OCI-LY1 (cell line): ENCODE measurements around the gene PAFAH1B1.

ENCODE experiments used
- H2AFZ ChIP-seq: fragments of 200-600 bp; sonication (generic), shearing (Covaris generic); 2 replicates; pipeline ENCODE4 v1.6.0; 2014; ENCODE audit warnings: antibody characterized with exemption, mild to moderate bottlenecking, low read length
- H3F3A ChIP-seq: fragments of 200-600 bp; sonication (generic), shearing (Covaris generic); 2 replicates; pipeline ENCODE4 v1.6.0; 2014; ENCODE audit warnings: mild to moderate bottlenecking, antibody characterized with exemption, low read length, moderate library complexity; ENCODE audit not compliant: insufficient read depth
- H3K27ac ChIP-seq: fragments of 200-600 bp; sonication (generic); 2 replicates; pipeline ENCODE4 v1.5.1; 2014; ENCODE audit warnings: low read length, mixed run types, mild to moderate bottlenecking, low read depth; ENCODE audit not compliant: poor library complexity, severe bottlenecking
- H3K27me3 ChIP-seq: fragments of 200-600 bp; sonication (generic); 2 replicates; pipeline ENCODE4 v1.6.0; 2014; ENCODE audit warnings: antibody characterized with exemption, mild to moderate bottlenecking, low read length, moderate library complexity; ENCODE audit not compliant: insufficient read depth
- H3K36me3 ChIP-seq: fragments of 200-600 bp; sonication (generic); 2 replicates; pipeline ENCODE4 v1.6.1; 2014; ENCODE audit warnings: mild to moderate bottlenecking, antibody characterized with exemption, low read length, moderate library complexity, mixed read lengths; ENCODE audit not compliant: insufficient read depth
- H3K4me1 ChIP-seq: fragments of 200-600 bp; sonication (generic); 2 replicates; pipeline ENCODE4 v1.5.1; 2014; ENCODE audit warnings: mild to moderate bottlenecking, low read length, moderate library complexity; ENCODE audit not compliant: insufficient read depth, severe bottlenecking
- H3K4me2 ChIP-seq: fragments of 200-600 bp; sonication (generic), shearing (Covaris generic); 2 replicates; pipeline ENCODE4 v1.6.1; 2014; ENCODE audit warnings: low read length
- H3K4me3 ChIP-seq: fragments of 200-600 bp; sonication (generic); 2 replicates; pipeline ENCODE4 v1.5.1; 2014; ENCODE audit warnings: low read length, low read depth, mild to moderate bottlenecking, mixed read lengths; ENCODE audit not compliant: poor library complexity, severe bottlenecking
- H3K79me2 ChIP-seq: fragments of 200-600 bp; shearing (Covaris generic); 2 replicates; pipeline ENCODE4 v1.6.1; 2016; ENCODE audit warnings: mixed run types, low read length, mixed read lengths; ENCODE audit not compliant: insufficient read depth
- H3K9ac ChIP-seq: fragments of 200-600 bp; sonication (generic), shearing (Covaris generic); 2 replicates; pipeline ENCODE4 v1.6.1; 2014; ENCODE audit warnings: mild to moderate bottlenecking, low read length, mixed read lengths
- H3K9me2 ChIP-seq: fragments of 200-600 bp; sonication (generic), shearing (Covaris generic); 2 replicates; pipeline ENCODE4 v1.6.1; 2014; ENCODE audit warnings: low read depth, mild to moderate bottlenecking, low read length, mixed read lengths
- H3K9me3 ChIP-seq: fragments of 200-600 bp; shearing (Covaris generic); 2 replicates; pipeline ENCODE4 v1.6.1; 2014; ENCODE audit warnings: low read length, mixed read lengths
- H4K20me1 ChIP-seq: fragments of 200-600 bp; sonication (generic), shearing (Covaris generic); 2 replicates; pipeline ENCODE4 v1.6.0; 2016; ENCODE audit warnings: mild to moderate bottlenecking, low read length; ENCODE audit not compliant: insufficient read depth
- EZH2 ChIP-seq: fragments of 200-600 bp; sonication (generic), shearing (Covaris generic); IDR thresholded peaks from 2 replicates; pipeline ENCODE4 v1.8.0; 2017; ENCODE audit warnings: borderline replicate concordance, mixed run types, mild to moderate bottlenecking, antibody characterized with exemption, low read length, moderate library complexity, mixed read lengths
- TF ChIP-seq, protein P1 (sequence below): fragments of 200-600 bp; sonication (generic), shearing (Covaris generic); IDR thresholded peaks from 2 replicates; pipeline ENCODE4 v1.5.1; 2017; ENCODE audit warnings: mild to moderate bottlenecking, antibody characterized with exemption, low read length, moderate library complexity, mixed read lengths

The PAFAH1B1 gene

GRCh38 chr17:2680961-2681360 lies 87.5 kb downstream of the PAFAH1B1 start:
- no peaks in the 10 kb centered on the region for H3K4me1 ChIP-seq
- no peak overlapping the region for H2AFZ ChIP-seq
- H3K9ac ChIP-seq, result no peak overlapping the region
- no peaks in the 10 kb centered on the region for H3K9me3 ChIP-seq
- no peak overlapping the region for H3K4me3 ChIP-seq
- H3K9me2 ChIP-seq, result no peaks in the 10 kb centered on the region
- peaks cover 79% of the 10 kb centered on the region for H3K36me3 ChIP-seq
- H3F3A ChIP-seq, result no peaks in the 10 kb centered on the region
- no peaks in the 10 kb centered on the region for H3K79me2 ChIP-seq
- H3K4me2 ChIP-seq, result no peak overlapping the region
- H3K27me3 ChIP-seq, result no peaks in the 10 kb centered on the region
- H3K27ac ChIP-seq, result no peak overlapping the region
- no peaks in the 10 kb centered on the region for H4K20me1 ChIP-seq
- TF ChIP-seq, protein P1, sequence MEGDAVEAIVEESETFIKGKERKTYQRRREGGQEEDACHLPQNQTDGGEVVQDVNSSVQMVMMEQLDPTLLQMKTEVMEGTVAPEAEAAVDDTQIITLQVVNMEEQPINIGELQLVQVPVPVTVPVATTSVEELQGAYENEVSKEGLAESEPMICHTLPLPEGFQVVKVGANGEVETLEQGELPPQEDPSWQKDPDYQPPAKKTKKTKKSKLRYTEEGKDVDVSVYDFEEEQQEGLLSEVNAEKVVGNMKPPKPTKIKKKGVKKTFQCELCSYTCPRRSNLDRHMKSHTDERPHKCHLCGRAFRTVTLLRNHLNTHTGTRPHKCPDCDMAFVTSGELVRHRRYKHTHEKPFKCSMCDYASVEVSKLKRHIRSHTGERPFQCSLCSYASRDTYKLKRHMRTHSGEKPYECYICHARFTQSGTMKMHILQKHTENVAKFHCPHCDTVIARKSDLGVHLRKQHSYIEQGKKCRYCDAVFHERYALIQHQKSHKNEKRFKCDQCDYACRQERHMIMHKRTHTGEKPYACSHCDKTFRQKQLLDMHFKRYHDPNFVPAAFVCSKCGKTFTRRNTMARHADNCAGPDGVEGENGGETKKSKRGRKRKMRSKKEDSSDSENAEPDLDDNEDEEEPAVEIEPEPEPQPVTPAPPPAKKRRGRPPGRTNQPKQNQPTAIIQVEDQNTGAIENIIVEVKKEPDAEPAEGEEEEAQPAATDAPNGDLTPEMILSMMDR, result no peak
- no peak for TF ChIP-seq EZH2

- Histone ChIP-seq H3K27me3 (no peaks in the 10 kb centered on the region), H3K36me3 (peaks cover 72% of the 10 kb centered on the region), H2AFZ (no peak overlapping the region), H3K4me2 (no peak overlapping the region), H3K4me1 (no peaks in the 10 kb centered on the region), H4K20me1 (no peaks in the 10 kb centered on the region), H3K79me2 (no peaks in the 10 kb centered on the region), H3K27ac (no peak overlapping the region), H3K9ac (no peak overlapping the region), H3K4me3 (no peak overlapping the region), H3K9me2 (no peaks in the 10 kb centered on the region), H3F3A (no peaks in the 10 kb centered on the region), H3K9me3 (no peaks in the 10 kb centered on the region)
- TF ChIP-seq, protein P1, result no peak
- TF ChIP-seq EZH2, result no peak
Observed at GRCh38 chr17:2681650-2682049, 88.2 kb downstream of the PAFAH1B1 start.

DNA sequence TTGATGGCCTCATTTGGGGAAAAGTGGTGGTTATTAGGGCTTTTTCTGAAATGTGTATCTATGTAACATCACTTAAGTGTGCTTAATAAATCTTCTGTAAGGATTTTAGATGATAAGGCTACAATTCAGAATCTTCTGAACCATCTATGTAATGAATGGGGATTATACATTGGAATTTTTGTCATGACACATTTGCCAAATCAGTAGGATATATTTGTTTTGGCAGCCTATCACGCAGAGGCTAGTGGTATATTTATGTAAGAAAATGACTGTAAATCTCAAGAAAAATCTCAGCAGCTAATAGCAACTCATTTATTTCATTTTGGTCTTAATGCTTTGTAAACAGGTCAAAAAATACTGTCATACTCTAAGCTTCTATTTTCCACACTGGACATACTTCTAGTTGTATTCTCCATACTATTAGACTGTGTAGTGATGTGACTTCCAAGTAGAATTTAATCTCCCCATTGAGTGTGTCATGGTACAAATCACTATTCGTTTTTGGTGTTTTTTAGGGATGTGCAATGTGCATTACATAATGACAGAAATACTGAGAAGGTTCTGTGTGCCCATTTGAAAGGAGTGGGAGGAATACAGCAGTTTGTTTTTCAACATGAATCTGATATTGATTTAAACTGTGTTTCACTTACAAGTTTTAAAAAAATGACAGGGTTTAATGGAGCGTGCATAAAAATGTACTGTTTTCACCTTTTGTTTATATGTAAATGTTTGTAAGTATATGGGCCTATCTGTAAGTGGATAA lies 88.9 kb downstream of the PAFAH1B1 start:
- no peaks in the 10 kb centered on the region for H4K20me1 ChIP-seq
- no peaks in the 10 kb centered on the region for H3K9me3 ChIP-seq
- H3K36me3 ChIP-seq, result peaks cover 65% of the 10 kb centered on the region
- H3F3A ChIP-seq, result no peaks in the 10 kb centered on the region
- no peak overlapping the region for H2AFZ ChIP-seq
- H3K4me2 ChIP-seq, result no peak overlapping the region
- no peak overlapping the region for H3K9ac ChIP-seq
- no peaks in the 10 kb centered on the region for H3K27me3 ChIP-seq
- no peaks in the 10 kb centered on the region for H3K79me2 ChIP-seq
- no peak overlapping the region for H3K4me3 ChIP-seq
- H3K4me1 ChIP-seq, result no peaks in the 10 kb centered on the region
- TF ChIP-seq EZH2, result no peak
- TF ChIP-seq, protein P1, result no peak
- H3K27ac ChIP-seq, result no peak overlapping the region
- no peaks in the 10 kb centered on the region for H3K9me2 ChIP-seq
